H9 (cell line): Measurements from ENCODE around the gene LHFPL2. TPM values are rescaled to one million over a fixed set of nuclear protein-coding genes. Genes with fewer than 3 reads are reported as not detected.
A peak's percentile ranks its signal among the peaks of the same experiment; 100 is the strongest.

Source experiments
- DNase-seq: peaks from one replicate; pipeline ENCODE4 v3.0.0-alpha.2; 2017
- H2AFZ ChIP-seq: one replicate; pipeline ENCODE4 v1.6.1; 2013; ENCODE audit warnings: mild to moderate bottlenecking, low read length, control low read depth, moderate library complexity
- H2AK5ac ChIP-seq: 2 replicates; pipeline ENCODE4 v1.6.1; 2013; ENCODE audit warnings: low read length, control low read depth, mixed read lengths; ENCODE audit not compliant: insufficient read length
- H2BK120ac ChIP-seq: one replicate; pipeline ENCODE4 v1.6.1; 2013; ENCODE audit warnings: low read depth, mild to moderate bottlenecking, low read length, control low read depth, inconsistent platforms; ENCODE audit not compliant: poor library complexity, severe bottlenecking
- H2BK12ac ChIP-seq: 2 replicates; pipeline ENCODE4 v1.6.1; 2013; ENCODE audit warnings: low read length, control low read depth, mixed read lengths, low read depth; ENCODE audit not compliant: insufficient read length
- H2BK15ac ChIP-seq: 2 replicates; pipeline ENCODE4 v1.6.1; 2013; ENCODE audit warnings: low read depth, low read length, control low read depth
- H2BK20ac ChIP-seq: one replicate; pipeline ENCODE4 v1.6.1; 2013; ENCODE audit warnings: low read depth, mild to moderate bottlenecking, low read length, control low read depth, inconsistent platforms; ENCODE audit not compliant: poor library complexity, severe bottlenecking
- H2BK5ac ChIP-seq: 2 replicates; pipeline ENCODE4 v1.6.1; 2013; ENCODE audit warnings: low read length, control low read depth, mixed read lengths; ENCODE audit not compliant: insufficient read length
- H3K14ac ChIP-seq: 2 replicates; pipeline ENCODE4 v1.6.1; 2013; ENCODE audit warnings: low read length, control low read depth; ENCODE audit not compliant: insufficient read depth
- H3K18ac ChIP-seq: 2 replicates; pipeline ENCODE4 v1.6.1; 2013; ENCODE audit warnings: low read depth, mild to moderate bottlenecking, mixed read lengths, low read length, control low read depth; ENCODE audit not compliant: insufficient read length
- H3K23ac ChIP-seq: 2 replicates; pipeline ENCODE4 v1.6.1; 2013; ENCODE audit warnings: low read length, control low read depth, mixed read lengths, low read depth; ENCODE audit not compliant: insufficient read length
- H3K23me2 ChIP-seq: 2 replicates; pipeline ENCODE4 v1.6.1; 2013; ENCODE audit warnings: low read depth, mild to moderate bottlenecking, mixed read lengths, low read length, control low read depth; ENCODE audit not compliant: insufficient read length, poor library complexity, severe bottlenecking
- H3K27ac ChIP-seq: 2 replicates; pipeline ENCODE4 v1.5.1; 2013; ENCODE audit warnings: low read length, control low read depth, mixed read lengths, low read depth; ENCODE audit not compliant: insufficient read length
- H3K27me3 ChIP-seq: 2 replicates; pipeline ENCODE4 v1.6.1; 2013; ENCODE audit warnings: low read length, control low read depth, inconsistent platforms; ENCODE audit not compliant: insufficient read depth
- H3K4ac ChIP-seq: 2 replicates; pipeline ENCODE4 v1.6.1; 2013; ENCODE audit warnings: low read depth, mild to moderate bottlenecking, control low read depth, inconsistent platforms, low read length, moderate library complexity
- H3K4me1 ChIP-seq: 2 replicates; pipeline ENCODE4 v1.6.1; 2013; ENCODE audit warnings: low read length, control low read depth, inconsistent platforms; ENCODE audit not compliant: insufficient read depth
- H3K4me2 ChIP-seq: 2 replicates; pipeline ENCODE4 v1.6.1; 2013; ENCODE audit warnings: low read length, control low read depth, mixed read lengths; ENCODE audit not compliant: insufficient read length, insufficient read depth
- H3K56ac ChIP-seq: 2 replicates; pipeline ENCODE4 v1.6.1; 2013; ENCODE audit warnings: low read depth, mild to moderate bottlenecking, mixed read lengths, low read length, control low read depth; ENCODE audit not compliant: insufficient read length
- H3K79me1 ChIP-seq: 2 replicates; pipeline ENCODE4 v1.6.1; 2013; ENCODE audit warnings: low read depth, mild to moderate bottlenecking, moderate library complexity, low read length, control low read depth, inconsistent platforms; ENCODE audit not compliant: insufficient read depth, poor library complexity, severe bottlenecking
- H3K79me2 ChIP-seq: 2 replicates; pipeline ENCODE4 v1.6.1; 2013; ENCODE audit warnings: low read length, control low read depth, inconsistent platforms; ENCODE audit not compliant: insufficient read depth
- H3K9ac ChIP-seq: 2 replicates; pipeline ENCODE4 v1.6.1; 2013; ENCODE audit warnings: low read length, control low read depth, mixed read lengths; ENCODE audit not compliant: insufficient read length; ENCODE audit errors: extremely low read depth
- H3K9me3 ChIP-seq: one replicate; pipeline ENCODE4 v1.6.1; 2013; ENCODE audit warnings: low read depth, low read length, inconsistent platforms; ENCODE audit not compliant: control insufficient read depth
- H3T11ph ChIP-seq: one replicate; pipeline ENCODE4 v1.6.1; 2013; ENCODE audit warnings: mild to moderate bottlenecking, low read length, control low read depth, inconsistent platforms
- H4K20me1 ChIP-seq: one replicate; pipeline ENCODE4 v1.6.1; 2013; ENCODE audit not compliant: control insufficient read depth, insufficient read length, insufficient read depth
- H4K5ac ChIP-seq: 2 replicates; pipeline ENCODE4 v1.6.1; 2013; ENCODE audit warnings: low read depth, mild to moderate bottlenecking, mixed read lengths, low read length, control low read depth; ENCODE audit not compliant: insufficient read length
- H4K8ac ChIP-seq: replicated peaks from 2 replicates; pipeline ENCODE4 v1.6.1; 2013; ENCODE audit warnings: low read length, control low read depth, mixed read lengths, low read depth; ENCODE audit not compliant: insufficient read length
- H4K91ac ChIP-seq: 2 replicates; pipeline ENCODE4 v1.6.1; 2013; ENCODE audit warnings: low read depth, mild to moderate bottlenecking, moderate library complexity, mixed read lengths, low read length, control low read depth; ENCODE audit not compliant: insufficient read length
- H3K27ac Mint-ChIP-seq, 3 experiments: 2 replicates in 2 of 3; 3 replicates in 1 of 3; pipeline ENCODE4 v1.8.0; 2020 to 2021; ENCODE audit warnings: mixed read lengths in 3 of 3, mild to moderate bottlenecking in 1 of 3, moderate library complexity in 1 of 3
- H3K27me3 Mint-ChIP-seq: 2 replicates; pipeline ENCODE4 v1.8.0; 2021; ENCODE audit warnings: low read depth, mild to moderate bottlenecking, moderate library complexity, mixed read lengths
- H3K36me3 Mint-ChIP-seq, 3 experiments: 2 replicates in 2 of 3; 3 replicates in 1 of 3; pipeline ENCODE4 v1.8.0; 2020 to 2021; ENCODE audit warnings: low read depth in 3 of 3, mixed read lengths in 3 of 3; ENCODE audit not compliant: insufficient read depth in 1 of 3
- H3K4me1 Mint-ChIP-seq, 2 experiments: 2 replicates each; pipeline ENCODE4 v1.8.0; 2020; ENCODE audit warnings: mixed read lengths in 2 of 2
- H3K4me3 Mint-ChIP-seq, 2 experiments: 2 replicates in 1 of 2; 3 replicates in 1 of 2; pipeline ENCODE4 v1.8.0; 2020 to 2021; ENCODE audit warnings: mild to moderate bottlenecking in 2 of 2, mixed read lengths in 2 of 2, moderate library complexity in 1 of 2
- H3K9me3 Mint-ChIP-seq, 2 experiments: 2 replicates in 1 of 2; 3 replicates in 1 of 2; pipeline ENCODE4 v1.8.0; 2020; ENCODE audit warnings: mild to moderate bottlenecking in 2 of 2, mixed read lengths in 2 of 2, moderate library complexity in 1 of 2
- CTCF ChIP-seq: fragments of 200-600 bp; sonication (generic); conservative IDR thresholded peaks from 3 replicates; pipeline ENCODE4 v1.8.0; 2021; ENCODE audit warnings: antibody characterized with exemption, mild to moderate bottlenecking
- WGBS: extraction: QIAGEN DNeasy Blood & Tissue Kit; methylation state at CpG from one replicate; pipeline ENCODE4 v1.1.7; 2013; ENCODE audit warnings: missing lambda C conversion rate, low lambda C conversion rate, mixed read lengths; ENCODE audit not compliant: insufficient read length; ENCODE audit errors: extremely low coverage; 5-methylcytosine and 5-hydroxymethylcytosine counted together
- total RNA-seq: library from RNA; stranded (reverse); gene quantifications from 2 replicates; pipeline ENCODE4 v1.2.1, GENCODE V29; 2021

The LHFPL2 gene
- total RNA-seq, 1 experiment from 2014 or later, result 26.3 TPM

DNA sequence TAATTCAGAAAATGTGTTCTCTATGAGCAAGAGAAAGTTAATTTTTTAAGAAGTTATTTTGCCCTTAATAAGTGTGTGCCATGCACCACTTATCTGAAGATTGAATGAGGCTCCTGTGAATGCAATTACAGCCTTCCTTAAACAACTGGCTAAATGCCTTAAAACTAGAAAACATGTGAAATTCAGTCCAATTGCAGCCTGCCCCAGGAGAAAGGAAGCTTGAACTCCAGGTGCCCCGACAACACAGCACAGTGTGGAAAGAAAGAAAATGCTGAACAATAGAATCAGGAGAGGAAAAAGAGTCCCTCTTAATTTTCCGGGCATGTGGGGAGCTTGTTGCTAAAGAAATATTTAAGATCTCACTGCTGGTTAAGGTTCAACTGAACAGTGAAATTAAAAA, 8.8 kb downstream of the LHFPL2 start:
- Histone ChIP-seq H3K4ac (no peak overlapping the region), H3K79me1 (peaks cover 5% of the 10 kb centered on the region), H3K23me2 (no peaks in the 10 kb centered on the region), H4K20me1 (no peaks in the 10 kb centered on the region), H3K4me2 (no peak overlapping the region), H3K56ac (no peak overlapping the region), H3K79me2 (peaks cover 53% of the 10 kb centered on the region; the same call in 1 of the 2 replicates), H3K14ac (no peak overlapping the region), H3K18ac (no peak overlapping the region), H2AK5ac (no peak overlapping the region), H3K9ac (no peak overlapping the region), H2BK12ac (no peak overlapping the region), H2BK120ac (no peak overlapping the region), H3T11ph (no peak overlapping the region), H2BK5ac (no peak overlapping the region), H2BK15ac (no peak overlapping the region), H2AFZ (no peak overlapping the region), H4K91ac (no peak overlapping the region), H3K27me3 (no peaks in the 10 kb centered on the region), H2BK20ac (no peak overlapping the region), H3K4me1 (peaks cover 15% of the 10 kb centered on the region; the same call in 1 of the 2 replicates), H4K8ac (no peak overlapping the region), H3K9me3 (no peaks in the 10 kb centered on the region), H4K5ac (no peak overlapping the region), H3K23ac (no peak overlapping the region), H3K27ac (no peak overlapping the region)
- H3K4me3 Mint-ChIP-seq, result peak overlapping the region in 1 of 2 experiments; percentile 30; a peak in 1 of 5 replicates
- no peak for TF ChIP-seq CTCF
- peaks cover 38 to 46% of the 10 kb centered on the region in 2 experiments for H3K4me1 Mint-ChIP-seq
- H3K9me3 Mint-ChIP-seq, result no peaks in the 10 kb centered on the region
- DNase-seq, result no peak
- no CpG with 5 or more reads among the region's 2 CpGs for WGBS
- peaks cover 7 to 25% (median 19%) of the 10 kb centered on the region in 3 experiments for H3K36me3 Mint-ChIP-seq
- H3K27ac Mint-ChIP-seq, result peak overlapping the region; percentile 15 to 46 (median 36); a peak in 3 of 7 replicates
- H3K27me3 Mint-ChIP-seq, result no peaks in the 10 kb centered on the region
